SIG-M5 (cell line): ENCODE measurements around the gene UBA52.
"Not testable (repeated sequence)": the region's sequence is repeated elsewhere in the genome, so short reads cannot be mapped to it uniquely, and the experiment has no call there.

ENCODE experiments used
- DNase-seq: peaks from one replicate; lab custom pipeline; 2025; lab: John Stamatoyannopoulos, UW

The UBA52 gene

GRCh38 chr19:18593367-18594095, 21.9 kb downstream of the UBA52 start:
- no peak for DNase-seq

- DNase-seq = no peak
Observed at GRCh38 chr19:18594096-18594823, 22.6 kb downstream of the UBA52 start.

- no peak for DNase-seq
Observed at GRCh38 chr19:18594824-18595373, 23.2 kb downstream of the UBA52 start.

- no peak for DNase-seq
Observed at GRCh38 chr19:18595475-18595874, 23.8 kb downstream of the UBA52 start.

- DNase-seq = no peak
Observed at GRCh38 chr19:18596752-18597157, 25.1 kb downstream of the UBA52 start.

GRCh38 chr19:18597809-18598660, 26.4 kb downstream of the UBA52 start:
- no peak for DNase-seq

- DNase-seq = no peak
Observed at GRCh38 chr19:18599485-18599884, 27.8 kb downstream of the UBA52 start.

- not testable (repeated sequence) for DNase-seq
Observed at GRCh38 chr19:18600692-18601397, 29.2 kb downstream of the UBA52 start.

GRCh38 chr19:18601875-18602274, 30.2 kb downstream of the UBA52 start:
- DNase-seq = no peak

- DNase-seq = no peak
Observed at GRCh38 chr19:18603255-18603957, 31.7 kb downstream of the UBA52 start.

GRCh38 chr19:18603958-18604819, 32.5 kb downstream of the UBA52 start:
- no peak for DNase-seq

GRCh38 chr19:18604820-18605159, 33.1 kb downstream of the UBA52 start:
- DNase-seq = no peak

- no peak for DNase-seq
Observed at GRCh38 chr19:18605196-18605545, 33.5 kb downstream of the UBA52 start.

GRCh38 chr19:18605546-18606280, 34.1 kb downstream of the UBA52 start:
- no peak for DNase-seq

- DNase-seq = no peak
Observed at GRCh38 chr19:18606281-18607225, 34.9 kb downstream of the UBA52 start, which contains the start of gene CRLF1. CRLF1 (minus strand) TSS chr19:18606799; CDS start chr19:18606656, 143 bp downstream.

- no peak for DNase-seq
Observed at GRCh38 chr19:18607226-18608101, 35.8 kb downstream of the UBA52 start.

GRCh38 chr19:18608102-18608804, 36.6 kb downstream of the UBA52 start:
- DNase-seq = no peak
